OCI-LY7 (cell line): Measurements from ENCODE around the gene CAPZA2. TPM values are rescaled to one million over a fixed set of nuclear protein-coding genes. Genes with fewer than 3 reads are reported as not detected.

Source experiments
- BruUV-seq: library from RNA; stranded (reverse); fragments of 400-500 nt; replicated peaks from 2 replicates; lab custom pipeline; 2021; lab: Mats Ljungman, UMichigan
- CTCF ChIA-PET: fragments of 300-600 bp; sonication (Branson Sonifier 250); formaldehyde crosslinking; loops from one replicate; lab custom pipeline; 2022; ENCODE audit warnings: antibody characterized with exemption; ENCODE audit not compliant: unreplicated experiment; lab: Charles Lee
- POLR2A ChIA-PET: fragments of 300-600 bp; sonication (Branson Sonifier 250); formaldehyde crosslinking; loops from one replicate; lab custom pipeline; 2022; ENCODE audit warnings: antibody characterized with exemption; lab: Charles Lee
- DNase-seq: peaks from one replicate; pipeline ENCODE4 v3.0.0-alpha.2; 2015; ENCODE audit warnings: low spot score
- H2AFZ ChIP-seq: fragments of 200-600 bp; sonication (generic), shearing (Covaris generic); 2 replicates; pipeline ENCODE4 v1.6.1; 2014; ENCODE audit warnings: mild to moderate bottlenecking, antibody characterized with exemption, low read length, moderate library complexity
- H3K27ac ChIP-seq: fragments of 200-600 bp; sonication (generic); 2 replicates; pipeline ENCODE4 v1.5.1; 2014; ENCODE audit warnings: mixed run types, low read depth, mild to moderate bottlenecking, moderate library complexity, low read length, inconsistent platforms; ENCODE audit not compliant: poor library complexity, severe bottlenecking
- H3K36me3 ChIP-seq: fragments of 200-600 bp; sonication (generic); 2 replicates; pipeline ENCODE4 v1.6.1; 2014; ENCODE audit warnings: mild to moderate bottlenecking, antibody characterized with exemption, low read length, moderate library complexity, mixed read lengths; ENCODE audit not compliant: insufficient read depth
- H3K4me1 ChIP-seq: fragments of 200-600 bp; sonication (generic); 2 replicates; pipeline ENCODE4 v1.5.1; 2014; ENCODE audit warnings: mild to moderate bottlenecking, low read length; ENCODE audit not compliant: insufficient read depth, poor library complexity, severe bottlenecking
- H3K4me2 ChIP-seq: fragments of 200-600 bp; sonication (generic); 2 replicates; pipeline ENCODE4 v1.6.1; 2014; ENCODE audit warnings: mild to moderate bottlenecking, low read length
- H3K4me3 ChIP-seq: fragments of 200-600 bp; sonication (generic); 2 replicates; pipeline ENCODE4 v1.5.1; 2014; ENCODE audit warnings: mild to moderate bottlenecking, low read depth, low read length; ENCODE audit not compliant: poor library complexity, severe bottlenecking
- H3K79me2 ChIP-seq: fragments of 200-600 bp; sonication (generic); 2 replicates; pipeline ENCODE4 v1.6.1; 2016; ENCODE audit warnings: low read depth, mild to moderate bottlenecking, low read length, moderate library complexity, mixed read lengths; ENCODE audit not compliant: insufficient read depth
- H3K9me2 ChIP-seq: fragments of 200-600 bp; sonication (generic); 2 replicates; pipeline ENCODE4 v1.6.1; 2016; ENCODE audit warnings: mild to moderate bottlenecking, low read length, mixed read lengths; ENCODE audit not compliant: insufficient read depth
- H3K9me3 ChIP-seq: fragments of 200-600 bp; sonication (generic); 2 replicates; pipeline ENCODE4 v1.6.1; 2014; ENCODE audit warnings: mild to moderate bottlenecking, mixed run types, low read length, mixed read lengths
- H4K20me1 ChIP-seq: fragments of 200-600 bp; sonication (generic); 2 replicates; pipeline ENCODE4 v1.6.1; 2014; ENCODE audit warnings: mild to moderate bottlenecking, antibody characterized with exemption, low read length, moderate library complexity, mixed read lengths; ENCODE audit not compliant: insufficient read depth
- CTCF ChIP-seq: fragments of 200-600 bp; sonication (generic); conservative IDR thresholded peaks from 2 replicates; pipeline ENCODE4 v1.5.1; 2014; ENCODE audit warnings: mild to moderate bottlenecking, antibody characterized with exemption, low read length, moderate library complexity, mixed read lengths
- EZH2phosphoT487 ChIP-seq: fragments of 200-600 bp; sonication (generic); IDR thresholded peaks from 2 replicates; pipeline ENCODE4 v1.6.1; 2018; ENCODE audit warnings: low read depth, borderline replicate concordance, mild to moderate bottlenecking, mixed run types, antibody characterized with exemption, low read length, moderate library complexity, mixed read lengths
- intact Hi-C: fragments of 100-400 bp; cut with micrococcal nuclease; formaldehyde crosslinking; loops from one replicate; pipeline ENCODE4 v1.10.0; 2022; ENCODE audit not compliant: unreplicated experiment
- total RNA-seq, 2 experiments: library from RNA; depleted of rRNA in 1 of 2; stranded (reverse); fragments of >200 nt in 1 of 2; shearing (Covaris generic) in 1 of 2; gene quantifications; 2 replicates each; pipeline ENCODE4 v1.2.3, GENCODE V29; 2014 to 2022

The CAPZA2 gene
- total RNA-seq, 2 experiments from 2014 or later, result 53.3 to 103 TPM

GRCh38 chr7:116836048-116836447 is 26.3 kb upstream of the CAPZA2 start:
- Histone ChIP-seq H2AFZ (no peak overlapping the region), H3K9me2 (no peaks in the 10 kb centered on the region), H4K20me1 (no peaks in the 10 kb centered on the region), H3K9me3 (no peaks in the 10 kb centered on the region), H3K4me3 (no peak overlapping the region), H3K27ac (no peak overlapping the region), H3K4me1 (no peaks in the 10 kb centered on the region), H3K36me3 (no peaks in the 10 kb centered on the region), H3K4me2 (no peak overlapping the region), H3K79me2 (no peaks in the 10 kb centered on the region)
- TF ChIP-seq CTCF (no peak), EZH2phosphoT487 (no peak)
- DNase-seq, result no peak
- POLR2A ChIA-PET, result no interaction called here
- no TSS peak for BruUV-seq
- intact Hi-C loops, result no loop called here
- CTCF ChIA-PET, result no interaction called here

- no peak for DNase-seq
- TF ChIP-seq EZH2phosphoT487, result no peak
- ChIA-PET CTCF (no interaction called here), POLR2A (no interaction called here)
- no peaks in the 10 kb centered on the region for H3K36me3 ChIP-seq
- H3K4me3 ChIP-seq, result no peak overlapping the region
- no peak overlapping the region for H2AFZ ChIP-seq
- no peaks in the 10 kb centered on the region for H3K79me2 ChIP-seq
- intact Hi-C loops, result no loop called here
- H3K9me2 ChIP-seq, result no peaks in the 10 kb centered on the region
- no peaks in the 10 kb centered on the region for H3K4me1 ChIP-seq
- H4K20me1 ChIP-seq, result no peaks in the 10 kb centered on the region
- no TSS peak for BruUV-seq
- no peaks in the 10 kb centered on the region for H3K9me3 ChIP-seq
- H3K4me2 ChIP-seq, result no peak overlapping the region
- H3K27ac ChIP-seq, result no peak overlapping the region
Measured at GRCh38 chr7:116836911-116837310, 25.5 kb upstream of the CAPZA2 start.

GRCh38 chr7:116837586-116837985 is 24.8 kb upstream of the CAPZA2 start:
- Histone ChIP-seq H3K4me1 (no peaks in the 10 kb centered on the region), H2AFZ (no peak overlapping the region), H3K27ac (no peak overlapping the region), H3K79me2 (no peaks in the 10 kb centered on the region), H3K9me3 (no peaks in the 10 kb centered on the region), H3K4me3 (no peak overlapping the region), H4K20me1 (no peaks in the 10 kb centered on the region), H3K36me3 (no peaks in the 10 kb centered on the region), H3K4me2 (no peak overlapping the region), H3K9me2 (no peaks in the 10 kb centered on the region)
- DNase-seq, result no peak
- no TSS peak for BruUV-seq
- intact Hi-C loops, result no loop called here
- POLR2A ChIA-PET, result no interaction called here
- TF ChIP-seq CTCF (no peak), EZH2phosphoT487 (no peak)
- CTCF ChIA-PET, result no interaction called here
